Posterior vena cava (tissue), 2 donors: Measurements from ENCODE around the gene PHF20. TPM values are rescaled to one million over a fixed set of nuclear protein-coding genes. Genes with fewer than 3 reads are reported as not detected.
"Not testable (repeated sequence)": the region's sequence is repeated elsewhere in the genome, so short reads cannot be mapped to it uniquely, and the experiment has no call there.

Experiments used
- DNase-seq: peaks from one replicate; pipeline ENCODE4 v3.0.0-alpha.2; 2020; ENCODE audit warnings: low spot score
- intact Hi-C, 2 donors: fragments of 100-400 bp; cut with DNase I; formaldehyde crosslinking; loops; one replicate each; pipeline versions ENCODE4 v1.14.1 to v1.14.2; 2022 to 2023
- total RNA-seq, 2 donors: library from RNA; stranded (reverse); fragmentation: NEBNext Ultra II Directional; extraction: Animal tissue kit (Norgen Biotek cat#: 25700); gene quantifications; one replicate each; pipeline ENCODE4 v1.2.1, GENCODE V29; 2021
- donor health status: DM: yes; HTN: yes; CAD: no.
- donor health status: DM: yes; HTN: yes; CAD: no.

PHF20 gene
- total RNA-seq, 2 donors from 2014 or later: 55.2 to 59.6 TPM

DNA sequence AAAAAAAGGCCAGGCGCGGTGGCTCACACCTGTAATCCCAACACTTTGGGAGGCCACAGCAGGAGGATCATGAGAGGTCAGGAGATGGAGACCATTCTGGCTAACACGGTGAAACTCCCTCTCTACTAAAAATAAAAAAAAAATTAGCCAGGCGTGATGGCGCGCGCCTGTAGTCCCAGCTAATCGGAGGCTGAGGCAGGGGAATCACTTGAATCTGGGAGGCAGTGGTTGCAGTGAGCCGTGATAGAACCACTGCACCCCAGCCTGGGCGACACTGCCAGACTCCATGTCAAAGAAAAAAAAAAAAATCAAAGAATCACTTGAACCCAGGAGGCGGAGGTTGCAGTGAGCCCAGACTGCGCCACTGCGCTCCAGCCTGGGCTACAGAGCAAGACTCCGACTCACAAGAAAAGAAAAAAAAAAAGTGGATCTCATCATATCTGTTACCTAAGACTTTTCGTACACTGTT lies 33.9 kb upstream of the PHF20 start:
- no peak for DNase-seq
- intact Hi-C loops: no loop called here

- no peak for DNase-seq
- intact Hi-C loops: no loop called here
Measured at GRCh38 chr20:35738410-35739179, 33.2 kb upstream of the PHF20 start.

DNA sequence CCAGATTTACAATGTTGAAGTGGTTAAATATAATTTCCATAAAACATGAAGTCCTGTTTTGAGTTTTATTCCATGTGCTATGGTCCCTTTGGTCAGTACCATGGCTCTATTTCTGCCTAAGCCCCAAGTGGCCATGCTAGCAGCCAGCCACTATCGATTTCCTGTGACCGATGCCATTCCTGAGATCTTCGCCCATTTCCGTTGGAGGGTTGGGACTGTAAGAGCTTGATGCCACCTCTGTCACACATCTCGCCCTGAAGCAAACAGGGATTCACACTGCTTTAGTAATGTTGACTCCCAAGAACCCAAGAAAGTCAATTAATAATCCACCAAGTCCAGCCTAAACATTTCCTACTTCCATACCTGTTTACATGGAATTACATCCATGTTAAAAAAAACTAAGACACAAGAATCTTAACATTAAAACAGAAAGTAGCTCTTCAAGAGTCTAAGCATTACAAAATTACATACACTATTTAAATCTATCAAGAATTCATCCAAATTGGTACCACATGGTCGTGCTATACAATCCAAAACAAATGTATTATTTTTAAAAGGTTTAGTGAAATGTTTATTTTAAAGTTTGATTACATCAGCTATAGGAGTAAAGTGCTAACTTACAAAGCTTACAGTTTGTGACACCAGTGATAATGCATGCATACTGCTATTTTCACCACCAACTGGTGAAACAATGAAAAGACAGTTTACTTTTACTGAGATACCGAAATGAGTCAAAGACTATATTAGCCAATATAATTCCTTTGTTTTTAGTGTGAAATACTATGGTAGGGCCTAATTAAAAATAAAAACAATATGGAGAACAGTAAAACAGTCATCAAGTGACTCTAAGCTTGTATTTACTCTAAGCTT lies 32.3 kb upstream of the PHF20 start:
- intact Hi-C loops: no loop called here

DNA sequence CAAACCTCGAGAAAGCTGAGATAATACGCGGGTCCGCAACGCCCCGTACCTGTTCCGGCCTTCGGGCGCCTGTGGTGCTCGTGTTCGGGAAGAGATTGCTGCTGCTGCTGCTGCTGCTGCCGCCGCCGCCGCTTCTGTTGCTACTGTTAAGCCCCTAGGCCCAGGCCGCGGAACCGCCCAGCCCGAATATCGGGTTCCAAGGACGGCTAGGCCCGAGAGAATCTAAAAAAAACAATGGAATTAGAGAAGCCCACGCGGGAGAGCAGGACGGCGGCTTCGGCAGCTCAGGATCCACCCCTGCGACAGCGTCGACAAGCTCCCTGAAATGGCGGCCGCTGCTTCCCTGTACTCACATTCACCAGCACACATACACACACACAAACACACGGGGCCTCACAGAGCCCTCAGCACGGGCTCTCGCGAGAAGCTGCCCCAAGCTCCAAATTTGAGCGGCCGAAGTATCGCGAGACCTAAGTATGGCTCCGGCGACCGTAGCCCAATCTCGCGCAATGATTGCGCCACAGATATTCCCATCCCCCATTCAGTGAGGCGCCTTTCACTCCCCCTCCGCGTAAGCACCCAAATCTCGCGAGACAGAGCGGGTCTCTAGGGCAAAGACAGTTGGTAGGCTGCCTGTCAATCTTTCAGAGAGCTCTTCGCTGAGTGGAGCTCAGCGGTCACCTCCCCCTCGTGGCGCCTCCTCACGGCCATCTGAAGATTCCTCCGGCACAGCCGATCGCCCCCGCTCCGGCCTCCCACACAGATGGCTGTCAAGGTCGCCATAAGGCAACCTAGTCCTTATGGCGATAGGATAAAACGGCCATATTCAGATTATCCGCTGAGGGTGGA lies 29.7 kb upstream of the PHF20 start, which contains the start of gene RBM39:
TSS of gene RBM39 (minus strand) at position 369 of the 849 bp plus-strand sequence. CDS start 1,386 bp downstream, outside the sequence.
- DNase-seq: peak; percentile 100
- intact Hi-C loops: loop anchor here in 1 of 2 donors (2.0 kb wide), 1 partner anchor 29 kb away; no protein-coding TSS in a partner anchor

More for the DNA sequence above, 32.3 kb upstream of the PHF20 start:
- DNase-seq: no peak

- intact Hi-C loops: loop anchor here (1.0 to 2.0 kb wide), 2 partner anchors 9 to 28 kb away; no protein-coding TSS in a partner anchor
- no peak for DNase-seq
Measured at GRCh38 chr20:35742741-35743523, 28.9 kb upstream of the PHF20 start.

- intact Hi-C loops: loop anchor here (1.0 to 2.0 kb wide), 2 partner anchors 8 to 27 kb away; no protein-coding TSS in a partner anchor
- no peak for DNase-seq
Measured at GRCh38 chr20:35743693-35744491, 27.9 kb upstream of the PHF20 start.

- DNase-seq, intact Hi-C loops: not testable (repeated sequence)
Measured at GRCh38 chr20:35744492-35744841, 27.3 kb upstream of the PHF20 start.

DNA sequence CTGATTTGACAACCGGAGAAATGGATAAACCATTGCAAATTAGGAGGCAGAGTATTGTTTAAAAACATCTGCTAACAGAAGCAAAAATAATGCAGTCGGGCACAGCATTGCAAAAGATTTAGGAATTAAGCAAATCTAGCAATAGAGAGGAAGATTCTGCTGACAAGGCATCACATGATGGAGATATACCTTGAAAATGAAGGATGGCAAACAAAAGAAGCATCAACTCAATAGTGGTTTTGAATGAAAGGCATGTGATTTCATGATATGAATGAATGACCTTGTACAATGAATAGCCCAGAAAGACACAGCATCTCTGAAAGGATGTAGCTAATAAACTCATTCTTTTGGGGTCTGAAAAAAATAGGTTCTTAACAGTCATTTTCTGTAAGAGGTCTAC lies 21.2 kb upstream of the PHF20 start:
- intact Hi-C loops: loop anchor here in 1 of 2 donors (5.0 kb wide), 1 partner anchor 1012 kb away; no protein-coding TSS in a partner anchor
- DNase-seq: no peak

- DNase-seq: no peak
- intact Hi-C loops: no loop called here
Measured at GRCh38 chr20:35756404-35756803, 15.4 kb upstream of the PHF20 start.

DNA sequence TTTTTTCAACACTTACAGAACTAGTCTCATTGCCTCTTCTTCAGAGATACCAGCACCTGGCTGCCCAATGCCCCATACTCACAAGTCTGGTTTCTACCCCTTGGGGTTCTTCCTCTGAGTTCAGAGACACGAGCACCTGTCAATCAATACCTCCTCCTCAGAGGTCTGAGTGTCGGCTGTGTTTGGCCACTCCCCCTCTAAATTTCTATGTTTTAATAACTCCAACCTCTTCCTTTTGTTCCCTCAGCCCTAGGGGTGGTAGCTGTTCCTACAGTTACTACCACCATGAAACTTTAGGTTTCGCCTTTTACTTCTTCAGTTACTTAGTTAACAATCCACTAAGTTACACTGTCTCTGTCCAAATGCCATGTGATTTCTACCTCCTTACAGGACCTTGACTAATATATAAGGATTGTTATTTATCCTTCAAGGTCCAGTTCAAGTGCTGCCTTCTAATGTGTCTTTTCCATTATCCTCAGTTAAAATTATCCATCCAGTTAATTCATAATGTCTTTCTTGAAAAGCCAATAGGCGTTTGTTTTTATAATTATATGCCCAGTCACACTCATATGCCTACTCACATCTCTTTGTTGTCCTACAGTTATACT lies 14.6 kb upstream of the PHF20 start:
- intact Hi-C loops: no loop called here
- no peak for DNase-seq

- intact Hi-C loops, DNase-seq: not testable (repeated sequence)
Measured at GRCh38 chr20:35761548-35761947, 10.3 kb upstream of the PHF20 start.

DNA sequence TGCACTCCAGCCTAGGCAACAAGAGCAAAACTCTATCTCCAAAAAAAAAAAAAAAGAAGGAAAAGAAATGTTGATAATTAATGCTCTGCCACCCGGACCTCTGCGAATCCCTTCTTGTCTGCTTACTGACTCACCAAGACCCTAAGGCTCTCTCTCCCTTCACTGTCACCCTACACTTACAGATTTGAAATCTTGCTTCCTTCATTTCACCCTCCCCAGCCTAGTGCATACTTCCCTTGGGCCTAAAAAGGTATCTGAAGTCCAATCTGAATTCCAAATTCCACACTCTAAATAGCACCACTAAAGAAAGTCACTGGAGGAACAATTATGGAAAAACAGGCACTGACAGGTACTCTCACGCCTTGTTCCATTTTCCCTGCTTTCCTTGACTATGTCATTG lies 9.4 kb upstream of the PHF20 start:
- intact Hi-C loops: no loop called here
- DNase-seq: no peak

DNA sequence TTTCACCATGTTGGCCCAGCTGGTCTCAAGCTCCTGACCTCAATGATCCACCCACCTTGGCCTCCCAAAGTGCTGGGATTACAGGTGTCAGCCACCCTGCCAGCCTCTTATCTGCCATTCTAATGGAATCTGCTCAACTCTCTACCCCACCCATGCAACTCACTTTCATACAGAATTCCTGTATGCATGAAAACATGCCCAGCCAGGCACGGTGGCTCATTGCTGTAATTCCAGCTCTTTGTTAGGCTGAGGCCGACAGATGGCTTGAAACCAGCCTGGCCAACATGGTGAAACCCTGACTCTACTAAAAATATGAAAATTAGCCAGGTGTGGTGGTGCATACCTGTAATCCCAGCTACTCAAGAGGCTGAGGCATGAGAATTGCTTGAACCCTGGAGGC lies 6.9 kb upstream of the PHF20 start:
- intact Hi-C loops, DNase-seq: not testable (repeated sequence)

GRCh38 chr20:35766843-35767242 lies 5.0 kb upstream of the PHF20 start:
- DNase-seq: no peak
- intact Hi-C loops: no loop called here

DNA sequence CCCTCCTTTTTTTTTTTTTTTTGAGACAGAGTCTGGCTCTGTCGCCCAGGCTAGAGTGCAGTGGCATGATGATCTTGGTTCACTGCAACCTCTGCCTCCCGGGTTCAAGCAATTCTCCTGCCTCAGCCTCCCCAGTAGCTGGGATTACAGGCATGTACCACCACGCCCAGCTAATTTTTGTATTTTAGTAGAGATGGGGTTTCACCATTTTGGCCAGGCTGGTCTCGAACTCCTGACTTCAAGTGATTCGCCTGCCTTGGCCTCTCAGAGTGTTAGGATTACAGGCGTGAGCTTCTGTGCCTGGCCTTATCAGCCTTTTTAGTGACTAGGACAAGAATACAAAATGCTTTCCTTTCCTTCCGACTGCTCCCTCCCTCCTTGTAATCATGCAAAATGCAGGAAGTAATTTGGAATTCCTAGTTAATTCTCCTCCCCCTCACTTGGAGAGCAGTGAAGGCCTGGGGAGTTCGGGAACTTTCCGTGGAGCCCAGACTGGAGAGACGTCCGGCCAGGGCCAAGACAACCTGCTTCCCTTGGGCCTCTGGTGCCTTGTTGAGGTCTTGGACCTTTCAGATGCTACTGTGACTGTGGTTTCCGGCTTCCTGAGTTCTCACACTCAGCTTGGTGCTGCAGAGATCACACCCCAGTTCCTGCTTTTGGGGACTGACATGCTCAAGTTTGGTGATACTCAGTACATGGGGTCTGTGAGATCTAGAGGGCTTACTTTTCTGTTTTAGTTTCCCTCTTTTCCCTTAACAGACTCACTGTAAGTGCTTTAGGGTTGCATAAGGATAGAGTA lies 3.9 kb upstream of the PHF20 start:
- intact Hi-C loops: no loop called here
- peak; percentile 89 for DNase-seq
